NB4 (cell line): ENCODE data around the gene IL36RN.

Source experiments
- CTCF ChIP-seq: IDR thresholded peaks from one replicate; pipeline ENCODE4 v1.5.1; 2012; ENCODE audit warnings: low read depth, low read length
- MAX ChIP-seq: IDR thresholded peaks from 2 replicates; pipeline ENCODE4 v1.6.1; 2011; ENCODE audit warnings: low read depth, low read length

DNA sequence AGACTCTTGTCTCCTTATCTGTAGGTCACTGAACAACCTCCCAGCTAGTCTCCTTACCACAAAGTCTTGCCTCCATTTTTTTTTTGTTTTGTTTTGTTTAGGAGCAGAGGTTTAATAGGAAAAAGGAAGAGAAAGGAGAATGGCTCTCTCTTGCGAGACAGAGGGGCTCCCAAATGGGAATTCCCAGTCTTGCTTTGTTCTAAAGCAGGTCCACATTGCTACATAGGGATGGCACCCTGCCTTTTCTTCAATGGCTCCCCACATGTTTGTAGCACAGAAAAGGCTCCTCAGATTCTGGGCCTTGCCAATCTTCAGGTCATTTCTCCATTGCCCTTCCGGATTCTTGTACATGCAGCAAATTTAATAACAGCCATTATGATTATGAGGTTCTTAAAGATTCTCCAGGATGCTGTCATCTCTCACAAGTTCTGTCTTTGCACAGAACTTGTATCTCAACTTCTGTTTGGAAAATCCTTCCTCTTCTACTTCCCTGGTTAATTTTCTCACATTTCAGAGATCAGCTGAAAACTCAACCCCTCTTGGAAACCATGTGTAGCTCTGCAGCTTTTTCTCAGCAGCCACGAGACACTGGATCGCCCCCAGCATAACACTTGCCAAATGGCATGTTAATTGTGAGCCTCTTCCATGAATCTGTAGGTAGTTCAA, 32.4 kb downstream of the IL36RN start:
- TF ChIP-seq MAX (no peak), CTCF (no peak)
